BE2C (cell line): ENCODE results near the gene GDF7.
"Not testable (repeated sequence)": the region's sequence is repeated elsewhere in the genome, so short reads cannot be mapped to it uniquely, and the experiment has no call there.

ENCODE experiments used
- DNase-seq: peaks from one replicate; pipeline ENCODE4 v3.0.0-alpha.2; 2020
- H3K27me3 ChIP-seq: fragments of 250-450 bp; sonication (Bioruptor Pico); 2 replicates; pipeline ENCODE4 v1.5.1; 2020; ENCODE audit warnings: mild to moderate bottlenecking
- H3K36me3 ChIP-seq: fragments of 250-450 bp; sonication (Bioruptor Pico); 2 replicates; pipeline ENCODE4 v1.5.1; 2020; ENCODE audit warnings: mild to moderate bottlenecking
- H3K4me1 ChIP-seq: fragments of 250-450 bp; sonication (Bioruptor Pico); 2 replicates; pipeline ENCODE4 v1.5.1; 2020
- H3K4me3 ChIP-seq: 2 replicates; pipeline ENCODE4 v1.5.1; 2011; ENCODE audit warnings: low read depth, low read length
- H3K9me3 ChIP-seq: fragments of 250-450 bp; sonication (Bioruptor Pico); 2 replicates; pipeline ENCODE4 v1.5.1; 2020
- CTCF ChIP-seq: IDR thresholded peaks from 2 replicates; pipeline ENCODE4 v1.5.1; 2012; ENCODE audit warnings: mild to moderate bottlenecking, low read depth, low read length

GDF7 gene

DNA sequence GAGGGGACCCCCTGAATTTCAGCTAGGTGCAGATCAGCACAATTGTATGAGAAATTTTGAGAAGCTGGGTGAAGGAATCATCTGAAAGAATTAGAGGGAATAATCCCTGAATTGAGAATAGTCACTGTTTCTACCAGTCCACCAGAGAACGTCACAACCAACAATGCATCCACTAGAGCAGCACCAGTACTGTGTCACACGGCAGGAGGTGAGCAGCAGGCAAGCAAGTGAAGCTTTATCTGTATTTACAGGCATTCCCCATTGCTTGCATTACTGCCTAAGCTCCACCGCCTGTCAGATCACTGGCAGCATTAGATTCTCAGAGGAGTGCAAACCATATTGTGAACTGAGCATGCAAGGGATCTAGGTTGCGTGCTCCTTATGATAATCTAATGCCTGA, 40.7 kb downstream of the GDF7 start:
- TF ChIP-seq CTCF = no peak
- H3K9me3 ChIP-seq = no peaks in the 10 kb centered on the region
- no peaks in the 10 kb centered on the region for H3K27me3 ChIP-seq
- H3K4me3 ChIP-seq = no peak overlapping the region
- no peak for DNase-seq
- no peaks in the 10 kb centered on the region for H3K4me1 ChIP-seq
- no peaks in the 10 kb centered on the region for H3K36me3 ChIP-seq

DNA sequence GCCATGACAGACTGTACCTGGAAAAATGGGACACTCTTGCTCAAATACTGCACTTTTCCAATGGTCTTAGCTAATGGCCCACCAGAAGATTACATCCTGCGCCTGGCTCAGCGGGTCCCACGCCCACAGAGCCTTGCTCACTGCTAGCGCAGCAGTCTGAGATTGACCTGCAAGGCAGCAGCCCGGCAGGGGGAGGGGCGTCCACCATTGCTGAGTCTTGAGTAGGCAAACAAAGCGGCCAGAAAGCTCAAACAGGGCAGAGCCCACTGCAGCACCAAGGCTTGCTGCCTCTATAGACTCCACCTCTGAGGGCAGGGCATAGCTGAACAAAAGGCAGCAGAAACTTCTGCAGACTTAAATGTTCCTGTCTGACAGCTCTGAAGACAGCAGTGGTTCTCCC, 44.7 kb downstream of the GDF7 start:
- H3K27me3 ChIP-seq, H3K36me3 ChIP-seq, H3K4me3 ChIP-seq, H3K4me1 ChIP-seq, DNase-seq, H3K9me3 ChIP-seq: not testable (repeated sequence)

- H3K4me3 ChIP-seq, H3K9me3 ChIP-seq, H3K27me3 ChIP-seq, H3K36me3 ChIP-seq, DNase-seq, H3K4me1 ChIP-seq: not testable (repeated sequence)
Observed at GRCh38 chr2:20713585-20713984, 46.6 kb downstream of the GDF7 start.

- not testable (repeated sequence) for H3K9me3 ChIP-seq, H3K27me3 ChIP-seq, H3K36me3 ChIP-seq, H3K4me1 ChIP-seq, H3K4me3 ChIP-seq, DNase-seq
Observed at GRCh38 chr2:20714412-20714811, 47.5 kb downstream of the GDF7 start.

- H3K4me3 ChIP-seq, H3K36me3 ChIP-seq, H3K4me1 ChIP-seq, H3K27me3 ChIP-seq, DNase-seq, H3K9me3 ChIP-seq: not testable (repeated sequence)
Observed at GRCh38 chr2:20716164-20716563, 49.2 kb downstream of the GDF7 start.

- DNase-seq = no peak
- H3K27me3 ChIP-seq = no peaks in the 10 kb centered on the region
- H3K9me3 ChIP-seq = no peaks in the 10 kb centered on the region
- H3K4me1 ChIP-seq = no peaks in the 10 kb centered on the region
- TF ChIP-seq CTCF = no peak
- H3K4me3 ChIP-seq = no peak overlapping the region
- H3K36me3 ChIP-seq = no peaks in the 10 kb centered on the region; the same call in 1 of the 2 replicates
Observed at GRCh38 chr2:20717641-20718040, 50.7 kb downstream of the GDF7 start.

DNA sequence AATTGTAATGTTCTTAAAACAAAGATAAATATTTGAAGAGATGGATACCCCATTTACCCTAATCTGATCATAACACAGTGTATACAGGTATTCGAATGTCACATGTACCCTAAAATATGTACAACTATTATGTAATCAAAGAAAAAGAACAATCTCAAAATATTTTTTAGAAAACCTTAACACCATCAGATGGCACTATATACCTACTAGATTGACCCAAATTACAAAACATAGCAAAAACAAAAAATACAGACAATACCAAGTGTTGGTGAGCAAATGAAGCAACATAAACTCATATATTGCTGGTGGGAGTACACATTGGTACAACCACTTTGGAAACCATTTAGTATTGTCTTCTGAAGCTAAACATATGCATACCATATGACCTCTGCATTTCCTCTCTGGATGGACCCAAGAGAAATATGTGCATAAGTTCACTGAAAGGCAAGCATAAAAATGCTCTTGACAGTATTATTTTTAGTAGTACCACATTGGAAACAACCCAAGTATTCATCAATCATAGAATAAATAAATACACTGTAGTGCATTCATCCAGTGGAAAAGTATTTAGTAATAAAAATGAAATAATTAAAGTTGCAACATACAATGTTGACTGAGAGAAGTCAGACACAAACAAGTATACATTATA, 55.8 kb downstream of the GDF7 start:
- H3K4me3 ChIP-seq = no peak overlapping the region
- no peaks in the 10 kb centered on the region for H3K9me3 ChIP-seq
- peaks cover 8% of the 10 kb centered on the region for H3K4me1 ChIP-seq
- TF ChIP-seq CTCF = no peak
- no peaks in the 10 kb centered on the region for H3K27me3 ChIP-seq
- H3K36me3 ChIP-seq = no peaks in the 10 kb centered on the region; the same call in none of the 2 replicates
- no peak for DNase-seq

- Histone ChIP-seq H3K9me3 (no peaks in the 10 kb centered on the region), H3K27me3 (no peaks in the 10 kb centered on the region), H3K4me1 (peaks cover 15% of the 10 kb centered on the region), H3K36me3 (no peaks in the 10 kb centered on the region; the same call in none of the 2 replicates), H3K4me3 (no peak overlapping the region)
- no peak for TF ChIP-seq CTCF
- DNase-seq = no peak
Observed at GRCh38 chr2:20723543-20723942, 56.6 kb downstream of the GDF7 start.
